Measurements from ENCODE around the gene HMG20B.
A peak's percentile ranks its signal among the peaks of the same experiment; 100 is the strongest.

Gene HMG20B

DNA sequence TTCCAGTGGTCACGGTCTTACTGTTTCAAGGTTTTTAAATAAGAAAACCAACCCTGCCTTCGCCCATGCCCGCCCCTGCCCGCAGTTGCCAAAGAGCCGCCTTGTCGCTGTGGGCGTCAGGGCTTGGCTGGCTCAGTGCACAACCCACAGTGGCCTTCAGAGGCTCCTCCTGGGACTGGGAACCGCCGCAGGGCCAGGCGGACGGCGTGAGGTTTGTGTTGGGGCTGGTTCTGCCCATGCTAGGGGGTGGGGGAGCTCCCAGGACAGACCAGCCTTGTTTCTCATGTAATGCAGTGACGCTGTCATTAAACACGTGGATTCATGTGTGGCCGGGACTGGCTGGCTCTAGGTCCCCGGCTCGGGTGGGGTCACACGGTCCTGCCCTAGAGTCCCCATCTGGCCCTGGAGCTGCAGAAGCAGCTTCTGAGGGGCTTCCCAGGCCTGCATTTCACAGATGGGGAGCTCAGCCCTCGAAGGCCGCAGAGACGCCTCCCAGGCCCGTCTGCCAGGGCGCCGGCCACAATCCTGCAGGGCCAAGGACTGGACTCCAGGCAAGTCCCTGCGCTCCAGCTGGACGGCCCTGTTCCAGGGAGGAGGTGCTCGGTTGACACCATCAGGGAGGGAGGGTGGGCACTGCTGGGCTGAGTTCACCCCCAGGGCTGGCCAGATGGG, 36.2 kb upstream of the HMG20B start:
- DNase-seq (ENCODE audit: low read depth in 4 of 4, low spot score in 1 of 4): no peak

DNA sequence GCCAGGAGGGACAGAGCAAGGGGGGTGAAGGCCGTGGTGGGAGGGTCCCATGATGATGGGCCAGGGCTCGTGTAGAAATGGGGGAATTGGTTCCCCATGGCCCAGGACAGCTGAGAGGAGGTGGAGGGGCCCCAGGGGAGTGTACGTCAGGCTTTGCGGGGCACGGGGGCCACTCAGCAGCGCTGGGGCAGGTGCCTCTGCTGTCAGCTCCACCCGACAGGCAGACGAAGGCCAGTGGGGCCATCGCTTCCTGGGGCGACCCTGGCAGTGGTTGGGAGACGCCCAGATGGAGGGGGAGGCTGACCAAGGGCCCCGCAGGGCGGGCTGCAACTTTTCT, 35.7 kb upstream of the HMG20B start:
- DNase-seq (ENCODE audit: low read depth in 4 of 4, low spot score in 1 of 4): no peak

DNA sequence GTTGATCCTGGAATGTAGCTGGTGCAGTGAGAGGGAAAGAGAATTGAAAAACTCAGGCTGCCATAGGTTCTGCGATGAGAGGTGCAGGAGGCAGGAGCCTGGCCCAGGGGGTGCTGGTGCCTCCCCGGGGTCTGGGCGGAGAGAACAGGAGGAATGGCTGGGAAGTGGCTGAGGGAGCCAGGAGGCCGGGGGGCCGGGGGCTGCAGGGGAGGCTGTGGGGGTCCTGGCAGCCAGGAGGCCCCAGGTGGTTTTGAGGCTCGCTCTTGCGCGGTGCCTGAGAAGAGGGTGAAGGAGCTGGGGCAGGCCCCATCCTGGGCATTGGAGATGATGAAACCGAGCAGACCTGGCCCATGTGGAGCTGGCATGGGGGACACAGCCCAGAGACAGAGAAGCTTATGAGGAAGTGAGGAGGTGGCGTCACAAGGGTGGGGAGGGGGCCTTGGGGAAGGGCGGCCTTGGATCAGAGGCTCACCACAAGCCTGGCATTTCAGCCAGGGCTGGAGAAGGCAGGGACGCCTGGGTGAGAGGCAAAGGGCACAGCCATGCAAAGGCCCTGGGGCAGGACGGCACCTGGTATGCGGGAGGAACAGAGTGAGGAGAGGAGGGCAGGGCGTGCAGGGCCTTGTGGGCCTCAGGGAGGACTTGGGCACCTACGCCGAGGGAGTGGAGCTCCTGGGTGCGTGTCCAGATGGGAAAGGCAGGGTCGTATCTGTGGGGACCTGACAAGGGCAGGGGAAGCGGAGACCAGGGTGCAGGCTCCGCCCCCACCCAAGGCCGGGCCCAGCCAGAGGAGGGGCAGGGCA, 35.1 kb upstream of the HMG20B start:
- DNase-seq (ENCODE audit: low read depth in 4 of 4, low spot score in 1 of 4): no peak

DNA sequence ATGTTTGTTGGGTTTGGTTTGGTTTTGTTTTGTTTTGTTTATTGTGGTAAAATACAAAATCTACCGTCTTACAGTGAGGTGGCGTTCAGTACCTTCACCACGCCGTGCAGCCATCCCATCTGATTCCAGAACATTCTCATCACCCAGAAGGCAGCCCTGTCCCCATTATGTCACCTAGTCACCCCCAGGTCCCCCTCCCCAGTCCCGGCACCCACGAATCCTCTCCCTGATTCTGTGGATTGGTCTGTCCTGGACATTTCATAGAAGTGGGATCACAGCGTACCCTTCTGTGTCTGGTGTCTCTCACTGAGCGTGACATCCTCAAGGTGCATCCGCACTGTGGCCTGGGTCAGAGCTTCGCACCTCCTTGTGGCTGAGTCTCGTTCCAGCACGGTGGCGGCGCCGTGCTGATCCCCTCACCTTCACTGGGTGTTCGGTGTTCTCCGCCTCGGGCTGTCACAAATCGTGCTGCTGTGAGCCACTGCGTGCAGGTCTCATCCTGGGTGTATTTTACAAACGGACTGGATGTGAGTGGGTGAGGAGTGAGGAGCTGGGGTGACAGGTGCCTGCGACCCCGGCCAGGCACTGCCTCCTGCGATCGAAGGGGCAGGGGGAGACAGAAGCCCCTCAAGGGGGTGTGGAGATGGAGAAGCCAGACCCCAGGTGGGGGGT, 34.4 kb upstream of the HMG20B start:
- DNase-seq (ENCODE audit: low read depth in 4 of 4, low spot score in 1 of 4): no peak

DNA sequence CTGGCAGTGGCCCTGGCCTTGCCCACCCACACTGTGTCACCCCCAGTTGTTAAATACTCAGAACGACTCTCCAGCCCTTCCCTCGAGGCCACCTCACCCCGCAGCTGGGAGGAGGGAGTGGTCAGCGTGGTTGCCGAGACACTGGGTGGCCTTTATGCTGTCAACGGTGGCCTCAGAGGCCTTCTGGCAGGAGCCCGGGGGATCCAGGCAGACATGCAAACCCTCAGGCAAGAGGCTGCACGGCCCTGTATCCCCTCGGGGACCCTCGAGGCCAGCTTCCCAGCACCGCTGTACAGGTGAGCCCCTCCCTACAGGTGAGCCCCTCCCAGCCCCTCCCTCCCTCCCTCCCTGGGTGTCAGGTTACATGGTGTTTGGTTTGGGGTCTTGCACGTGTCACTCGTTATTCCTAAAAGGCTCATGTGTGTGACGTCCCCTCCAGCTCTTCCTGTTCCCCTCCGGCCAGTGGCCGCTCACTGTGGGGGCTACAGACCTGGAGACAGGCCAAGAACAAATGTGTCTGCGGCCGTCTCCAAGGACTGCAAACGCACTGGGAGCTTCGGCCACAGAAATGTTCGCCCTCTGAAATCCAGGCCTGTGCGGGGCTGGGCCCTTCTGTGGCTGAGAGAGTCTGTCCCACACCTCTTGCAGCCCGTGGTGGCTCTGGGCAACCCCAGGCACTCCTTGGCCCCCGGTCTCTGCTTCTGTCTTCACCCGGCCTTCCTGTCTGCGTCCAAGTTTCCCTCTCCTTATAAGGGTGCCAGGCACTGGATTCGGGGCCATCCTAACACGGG, 33.6 kb upstream of the HMG20B start, which contains the start of gene TEKTIP1:
TSS of gene TEKTIP1 (plus strand) at position 210 of the 791 bp plus-strand sequence. CDS start at position 214, 4 bp downstream.
- DNase-seq (ENCODE audit: low read depth in 4 of 4, low spot score in 1 of 4): no peak

DNA sequence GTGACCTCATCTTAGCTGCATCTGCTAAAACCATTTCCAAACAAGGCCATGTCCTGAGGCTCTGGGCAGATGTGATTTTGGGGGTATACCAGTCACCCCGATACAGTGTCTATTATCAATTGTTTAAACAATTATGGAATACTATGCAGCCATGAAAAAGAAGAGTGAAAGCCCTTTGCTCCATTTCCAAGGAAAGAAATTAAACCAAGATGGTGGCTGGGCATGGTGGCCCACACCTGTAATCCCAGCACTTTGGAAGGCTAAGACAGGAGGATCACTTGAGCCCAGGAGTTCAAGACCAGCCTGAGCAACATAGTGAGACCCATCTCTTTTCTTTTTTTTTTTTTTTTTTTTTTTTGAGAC, 33.0 kb upstream of the HMG20B start:
- DNase-seq (ENCODE audit: low read depth in 4 of 4, low spot score in 1 of 4): no peak

DNA sequence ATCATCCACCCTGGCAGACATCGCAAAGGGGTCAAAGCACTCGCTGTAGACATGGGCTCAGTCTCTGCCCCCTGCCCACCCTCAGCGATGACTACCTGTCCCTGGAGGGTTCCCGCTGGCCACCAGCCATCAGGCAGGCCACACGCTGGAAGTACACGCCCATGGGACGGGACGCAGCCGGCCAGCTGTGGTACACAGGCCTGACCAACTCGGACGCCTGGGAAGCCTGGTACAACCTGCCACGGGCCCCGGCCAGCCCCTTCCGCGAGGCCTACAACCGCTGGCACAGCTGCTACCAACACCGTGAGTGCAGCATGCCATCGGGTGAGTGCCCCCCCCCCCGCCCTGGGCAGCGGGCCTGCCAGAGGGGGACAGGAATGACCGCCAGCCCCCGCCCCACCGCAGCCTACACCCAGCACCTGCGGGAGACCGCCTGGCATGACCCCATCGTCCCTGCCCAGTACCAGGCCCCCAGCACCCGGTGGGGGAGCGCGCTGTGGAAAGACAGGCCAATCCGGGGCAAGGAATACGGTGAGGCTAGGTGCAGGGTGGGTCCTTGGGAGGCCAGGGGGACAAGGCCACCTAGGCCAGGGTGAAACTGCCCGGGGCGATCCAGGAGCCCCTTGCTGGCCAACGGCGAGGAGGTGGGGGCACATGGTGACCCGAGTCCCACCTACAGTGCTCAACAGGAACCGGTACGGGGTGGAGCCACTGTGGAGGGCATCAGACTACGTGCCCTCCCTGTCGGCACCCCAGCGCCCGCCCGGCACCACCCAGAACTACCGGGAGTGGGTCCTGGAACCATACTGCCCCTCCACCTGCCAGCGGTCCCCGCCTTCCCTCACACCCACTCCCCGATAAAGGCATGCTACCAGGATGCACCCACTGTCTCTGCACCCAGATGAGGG, 29.3 kb upstream of the HMG20B start:
- no peak for DNase-seq (ENCODE audit: low read depth in 4 of 4, low spot score in 1 of 4)

DNA sequence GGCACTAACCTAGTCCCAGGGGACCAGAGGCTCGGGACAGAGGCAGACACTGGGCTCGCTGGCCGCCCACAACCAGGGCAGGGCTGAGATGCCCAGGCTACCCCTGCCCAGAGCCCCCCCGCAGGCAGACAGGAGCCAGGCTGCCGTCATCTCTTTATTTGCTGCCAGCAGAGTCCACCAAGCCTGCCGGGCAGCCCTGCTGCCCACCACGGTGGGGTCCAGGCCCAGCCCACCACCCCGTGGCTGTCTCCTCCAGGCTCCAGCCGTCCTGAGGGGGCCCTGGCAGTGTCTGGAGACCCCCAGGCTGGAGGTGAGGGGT, 28.7 kb upstream of the HMG20B start:
- DNase-seq (ENCODE audit: low read depth in 4 of 4, low spot score in 1 of 4): no peak

DNA sequence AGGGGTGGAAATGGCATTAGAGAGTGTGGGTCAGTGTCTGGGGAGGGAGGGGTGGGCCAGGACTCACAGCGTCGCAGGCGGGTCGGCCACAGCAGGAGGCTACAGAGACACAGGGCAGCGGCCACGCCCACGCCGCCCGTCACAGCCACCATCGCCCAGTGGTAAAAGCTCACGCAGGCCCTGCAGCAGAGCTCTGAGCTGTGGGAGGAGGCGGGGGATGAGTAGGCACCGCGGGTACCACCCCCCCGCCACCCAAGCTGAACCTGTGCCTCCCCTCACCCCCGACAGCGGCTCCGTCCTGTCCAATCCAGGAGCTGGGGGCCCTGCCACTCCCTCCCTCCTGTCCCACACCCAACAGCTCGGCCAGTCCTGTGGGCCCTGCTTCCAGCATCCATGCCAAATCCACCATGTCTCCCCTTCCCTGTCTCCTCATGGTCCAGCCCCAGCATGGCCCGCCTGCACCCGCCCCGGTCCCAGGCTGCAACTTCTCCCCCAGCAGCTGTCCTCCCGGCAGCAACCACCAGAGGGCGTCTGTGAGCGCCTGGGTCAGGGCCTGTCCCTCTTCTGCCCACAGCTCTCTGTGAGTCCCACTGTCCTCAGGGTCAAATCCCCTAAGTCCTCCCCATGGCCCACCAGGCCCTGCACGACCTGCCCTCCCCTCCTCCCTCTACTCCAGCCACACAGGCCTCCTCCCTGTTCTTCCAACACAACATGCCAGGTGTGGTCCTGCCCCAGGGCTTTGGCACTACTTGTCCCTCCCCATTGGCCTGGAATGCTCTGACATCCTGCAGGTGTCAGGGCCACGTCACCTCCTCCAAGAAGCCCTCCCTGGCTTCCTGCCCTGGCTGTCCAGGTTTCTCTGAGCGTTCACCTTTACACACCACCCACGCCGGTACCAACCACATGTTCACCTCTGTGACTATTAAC, 27.7 kb upstream of the HMG20B start:
- peak; percentile 63 to 83 (median 68) for DNase-seq (ENCODE audit: low read depth in 4 of 4, low spot score in 1 of 4)

DNA sequence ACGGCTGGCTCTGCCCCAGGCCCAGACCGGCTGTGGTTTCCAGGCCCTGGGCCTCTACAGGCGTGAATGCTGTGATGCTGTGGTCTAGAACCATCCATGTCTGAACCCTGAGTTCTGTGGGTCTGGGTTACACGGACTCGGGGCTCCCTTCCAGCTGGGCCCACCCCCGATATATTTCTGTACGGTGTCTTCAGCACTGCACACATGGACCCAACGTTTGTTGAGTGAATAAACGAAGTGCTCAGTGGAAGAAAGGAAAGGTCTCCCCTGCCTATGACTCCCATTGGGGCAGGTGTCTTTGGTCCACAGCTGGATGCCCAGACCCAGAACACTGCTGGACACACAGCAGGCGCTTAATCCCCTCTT, 27.1 kb upstream of the HMG20B start:
- DNase-seq (ENCODE audit: low read depth in 4 of 4, low spot score in 1 of 4): no peak

DNA sequence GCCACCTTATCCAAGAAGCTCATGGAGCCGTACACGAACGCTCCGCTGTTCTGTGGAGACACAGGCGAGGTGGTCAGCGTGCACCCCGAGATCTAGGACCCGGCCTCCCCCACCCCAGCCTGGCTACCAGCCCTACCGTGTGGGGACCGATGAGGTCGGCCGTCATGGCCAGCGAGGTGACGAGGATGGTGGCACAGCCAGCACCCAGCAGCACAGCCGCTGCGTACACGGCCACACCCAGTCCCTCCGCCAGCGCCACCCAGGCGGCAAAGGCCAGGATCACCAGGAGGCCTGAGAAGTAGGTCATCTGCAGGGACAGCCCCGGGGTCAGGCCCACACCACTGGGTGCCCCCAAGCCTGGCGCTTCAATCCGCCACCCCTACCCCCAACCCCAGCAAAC, 26.6 kb upstream of the HMG20B start:
- DNase-seq (ENCODE audit: low read depth in 4 of 4, low spot score in 1 of 4): no peak

DNA sequence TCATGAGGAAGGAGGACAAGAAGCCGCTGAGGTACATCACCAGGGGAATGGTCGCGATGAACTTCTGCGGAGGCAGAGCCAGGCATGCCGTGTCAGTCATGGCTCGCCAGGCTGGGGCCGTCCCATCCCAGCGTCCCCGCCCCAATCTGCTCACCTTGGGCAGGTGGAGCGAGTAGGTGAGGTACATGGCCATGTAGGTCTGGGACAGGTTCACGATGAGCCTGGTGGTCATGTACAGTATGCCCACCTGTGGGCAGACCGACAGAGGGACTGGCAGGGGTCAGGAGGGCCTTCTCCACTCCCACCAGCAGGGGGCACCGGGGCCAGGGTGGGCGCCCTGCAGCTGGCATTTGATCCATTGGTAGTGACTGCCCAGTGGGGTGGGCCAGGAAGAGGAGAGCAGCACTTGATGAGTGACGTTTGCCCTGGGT, 25.4 kb upstream of the HMG20B start:
- peak in 1 of 4 experiments; percentile 33 for DNase-seq (ENCODE audit: low read depth in 4 of 4, low spot score in 1 of 4)

DNA sequence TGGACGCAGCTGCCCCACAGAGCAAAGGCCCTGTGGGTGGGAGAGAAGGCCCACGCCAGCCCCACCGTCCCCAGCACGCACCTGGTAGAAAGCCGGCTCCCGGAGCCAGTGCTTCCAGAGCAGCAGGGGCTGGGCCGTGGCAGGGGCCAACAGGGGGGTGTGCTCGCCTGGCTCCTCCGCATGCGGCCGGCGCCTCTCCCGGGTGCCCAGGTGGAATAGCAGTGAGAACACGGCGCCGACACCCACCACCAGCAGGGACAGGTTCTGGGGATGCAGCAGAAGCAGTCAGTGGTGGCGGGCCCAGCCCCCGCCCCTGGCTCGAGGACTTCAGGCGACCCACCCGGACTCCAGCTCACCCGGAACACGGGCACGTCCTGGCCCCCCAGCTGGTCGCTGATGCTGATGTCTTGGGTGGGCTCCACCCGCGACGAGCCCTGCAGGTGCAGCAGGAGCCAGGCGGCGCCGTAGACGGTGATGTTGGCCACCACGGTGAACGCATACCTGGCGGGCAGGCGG, 24.9 kb upstream of the HMG20B start:
- DNase-seq (ENCODE audit: low read depth in 4 of 4, low spot score in 1 of 4): no peak

DNA sequence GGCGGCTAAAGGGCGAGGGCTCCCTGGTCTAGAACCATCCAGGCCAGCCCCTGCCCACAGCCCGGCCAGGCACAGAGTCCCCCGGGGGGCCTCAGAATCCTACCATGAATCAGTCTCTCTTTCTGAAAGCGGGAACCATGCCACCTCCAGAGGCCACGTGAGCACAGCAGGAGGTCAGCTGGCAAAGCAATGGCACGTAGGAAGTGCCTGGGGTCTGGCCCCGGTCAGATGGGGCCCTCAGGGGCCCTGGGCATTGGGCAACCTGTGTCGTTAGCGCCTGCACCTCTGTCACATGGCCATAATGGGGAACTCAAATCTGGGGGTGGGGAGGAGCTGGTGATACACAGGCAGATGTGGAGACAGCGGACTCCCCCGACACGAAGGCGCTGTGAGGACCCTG, 24.1 kb upstream of the HMG20B start:
- DNase-seq (ENCODE audit: low read depth in 4 of 4, low spot score in 1 of 4): no peak

DNA sequence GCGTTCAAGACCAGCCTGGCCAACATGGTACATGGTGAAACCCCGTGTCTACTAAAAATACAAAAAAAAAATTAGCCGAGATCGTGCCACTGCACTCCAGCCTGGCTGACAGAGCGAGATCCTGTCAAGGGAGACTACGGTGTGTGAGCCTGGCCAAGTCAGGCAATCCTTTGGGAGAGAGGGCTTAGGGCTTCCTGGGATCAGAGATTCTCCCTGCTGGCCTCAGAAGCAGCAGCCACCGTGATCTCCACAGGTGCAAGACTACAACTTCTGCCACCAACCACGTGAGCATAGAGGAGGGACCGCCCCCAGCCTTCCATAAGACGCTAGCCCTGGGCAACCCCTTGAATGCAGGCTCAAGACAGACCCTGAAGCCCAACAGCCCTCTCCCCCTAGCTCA, 22.9 kb upstream of the HMG20B start:
- no peak for DNase-seq (ENCODE audit: low read depth in 4 of 4, low spot score in 1 of 4)

DNA sequence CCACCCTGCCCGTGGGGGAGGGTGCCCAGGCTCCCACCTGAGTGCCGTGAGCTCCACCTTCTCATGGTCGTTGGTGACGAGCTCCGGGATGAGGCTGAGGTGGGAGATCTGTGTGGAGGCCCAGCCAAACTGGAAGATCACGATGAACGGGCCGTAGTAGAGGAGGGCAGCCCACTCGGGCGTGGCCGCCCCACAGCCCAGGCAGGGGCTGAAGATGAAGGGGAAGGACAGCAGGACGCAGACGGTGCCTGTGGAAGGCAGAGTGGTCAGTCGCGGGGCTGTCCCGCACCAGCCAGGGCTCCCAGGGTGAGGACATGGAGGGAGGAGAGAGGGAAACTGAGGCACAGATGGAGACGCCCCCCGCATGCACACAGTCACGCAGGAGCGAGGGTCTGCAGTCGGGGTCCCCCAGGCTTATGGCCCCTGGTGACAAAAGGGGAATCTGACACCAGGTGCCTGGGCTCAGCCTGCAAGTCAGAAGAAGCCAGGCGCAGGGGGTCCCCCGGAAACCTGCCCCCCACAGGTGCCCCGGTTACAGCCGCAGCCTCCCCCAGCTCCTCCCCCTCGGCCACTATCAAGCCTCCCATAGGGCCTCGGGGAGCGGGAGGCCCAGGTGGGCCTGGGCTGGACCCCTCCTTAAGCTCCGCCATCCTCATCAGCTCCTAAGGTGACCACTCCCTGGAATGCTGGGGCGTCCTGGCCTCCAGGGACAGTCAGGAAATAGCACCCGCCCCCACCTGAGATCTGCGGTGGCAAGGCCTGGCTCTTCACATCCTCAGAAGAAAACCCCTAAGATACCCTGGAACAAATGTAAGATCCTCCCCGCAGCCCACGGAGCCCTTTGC, 21.6 kb upstream of the HMG20B start:
- DNase-seq (ENCODE audit: low read depth in 4 of 4, low spot score in 1 of 4): no peak

DNA sequence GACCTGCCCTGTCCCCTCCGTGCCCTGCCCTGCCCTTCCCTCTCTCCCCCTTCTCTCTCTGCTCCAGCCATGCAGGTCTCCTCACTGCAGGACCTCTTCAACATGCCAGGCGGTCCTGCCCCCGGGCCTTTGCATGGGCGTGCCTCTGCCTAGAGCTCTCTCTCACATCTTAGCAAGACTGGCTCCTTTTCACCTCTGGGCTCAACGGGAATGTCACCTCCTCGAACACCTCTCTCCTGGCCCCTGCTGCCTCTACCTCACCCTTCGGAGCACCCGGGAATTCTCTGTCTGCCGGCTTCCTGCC, 21.0 kb upstream of the HMG20B start:
- DNase-seq (ENCODE audit: low read depth in 4 of 4, low spot score in 1 of 4): no peak

DNA sequence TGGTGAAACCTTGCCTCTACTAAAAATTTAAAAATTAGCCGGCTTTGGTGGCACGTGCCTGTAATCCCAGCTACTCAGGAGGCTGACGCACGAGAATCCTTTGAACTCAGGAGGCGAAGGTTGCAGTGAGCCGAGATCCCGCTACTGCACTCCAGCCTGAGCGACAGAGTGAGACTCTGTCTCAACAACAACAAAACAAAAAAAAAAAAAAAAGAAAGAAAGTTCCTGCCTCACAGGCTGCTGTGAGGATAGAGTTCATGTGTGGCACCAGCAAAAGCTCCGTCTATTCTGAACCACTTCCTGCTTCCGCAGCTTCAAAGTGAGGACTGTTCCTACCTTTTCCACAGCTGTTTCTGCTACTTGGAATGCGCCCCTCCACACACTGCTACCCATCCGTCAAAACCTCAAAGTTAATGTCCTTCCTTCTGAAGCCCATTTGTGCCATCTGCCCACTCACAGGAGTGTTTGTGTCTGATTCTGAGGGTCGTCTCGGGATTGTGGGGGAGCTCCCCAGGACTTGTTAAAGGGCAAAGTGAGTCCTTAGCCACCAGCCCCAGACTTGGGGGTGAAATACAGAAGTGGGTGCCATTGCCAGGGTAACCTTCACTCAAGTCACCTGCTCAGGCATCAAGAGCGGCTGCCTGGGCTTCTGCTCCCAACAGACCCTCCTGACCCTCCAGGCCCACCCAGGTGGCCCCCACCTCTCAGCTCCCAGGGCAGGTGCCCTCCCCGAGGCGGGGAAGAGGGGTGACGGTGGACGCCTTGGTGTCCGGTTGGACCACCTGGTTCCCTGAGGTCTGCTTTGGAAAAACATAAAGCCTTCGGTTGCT, 18.3 kb upstream of the HMG20B start:
- no peak for DNase-seq (ENCODE audit: low read depth in 4 of 4, low spot score in 1 of 4)

Data from stimulated activated CD4-positive, alpha-beta T cell treated with anti-CD3 and anti-CD28 coated beads, Interleukin-1b, Interleukin-23, amount 100 ng/mL, for 24 hours (primary cell).